Measurements from ENCODE around the gene GNG2. TPM values are rescaled to one million over a fixed set of nuclear protein-coding genes. Genes with fewer than 3 reads are reported as not detected.

The GNG2 gene
- total RNA-seq, 1 experiment from 2014 or later = 18.9 TPM

GRCh38 chr14:52003324-52003723 lies 142.9 kb downstream of the GNG2 start:
- POLR2A ChIA-PET (ENCODE audit: low non-redundant PET) = no interaction called here
- Histone ChIP-seq H3K36me3 (ENCODE audit: insufficient read depth, low read length, poor library complexity, severe bottlenecking) (peaks cover 83% of the 10 kb centered on the region), H3K9me3 (ENCODE audit: low read depth, low read length, poor library complexity, severe bottlenecking) (no peaks in the 10 kb centered on the region), H3K4me1 (ENCODE audit: insufficient read depth, low read length, poor library complexity, severe bottlenecking) (peaks cover 5% of the 10 kb centered on the region), H3K4me3 (ENCODE audit: low read depth, low read length, poor library complexity, severe bottlenecking) (no peak overlapping the region), H3K27me3 (replicated peaks; ENCODE audit: insufficient read depth, low read depth, low read length, poor library complexity) (no peaks in the 10 kb centered on the region), H3K27ac (ENCODE audit: low read depth, low read length, poor library complexity, severe bottlenecking) (no peak overlapping the region)
- no peak for DNase-seq (ENCODE audit: low spot score)
- no TSS peak for BruUV-seq (replicated peaks)
- CTCF ChIA-PET = no interaction called here
- TF ChIP-seq EZH2 (IDR thresholded peaks at IDR 0.05; ENCODE audit: borderline replicate concordance, low read depth, low read length, poor library complexity, severe bottlenecking) (no peak), CTCF (conservative IDR thresholded peaks at IDR 0.05; ENCODE audit: low read depth, low read length) (no peak)
- intact Hi-C loops (cut with micrococcal nuclease; ENCODE audit: unreplicated experiment) = loop anchor here (5.0 to 10.0 kb wide), 2 partner anchors 69 to 471 kb away; no protein-coding TSS in a partner anchor

GRCh38 chr14:52005625-52006024 lies 145.2 kb downstream of the GNG2 start:
- H3K27me3 ChIP-seq (replicated peaks; ENCODE audit: insufficient read depth, low read depth, low read length, poor library complexity) = no peaks in the 10 kb centered on the region

GRCh38 chr14:52006361-52006760 lies 145.9 kb downstream of the GNG2 start:
- Histone ChIP-seq H3K4me3 (ENCODE audit: low read depth, low read length, poor library complexity, severe bottlenecking) (no peak overlapping the region), H3K4me1 (ENCODE audit: insufficient read depth, low read length, poor library complexity, severe bottlenecking) (no peaks in the 10 kb centered on the region), H3K27ac (ENCODE audit: low read depth, low read length, poor library complexity, severe bottlenecking) (no peak overlapping the region), H3K9me3 (ENCODE audit: low read depth, low read length, poor library complexity, severe bottlenecking) (no peaks in the 10 kb centered on the region), H3K27me3 (replicated peaks; ENCODE audit: insufficient read depth, low read depth, low read length, poor library complexity) (no peaks in the 10 kb centered on the region), H3K36me3 (ENCODE audit: insufficient read depth, low read length, poor library complexity, severe bottlenecking) (peaks cover 100% of the 10 kb centered on the region)
- no peak for TF ChIP-seq CTCF (conservative IDR thresholded peaks at IDR 0.05; ENCODE audit: low read depth, low read length)
- no peak for TF ChIP-seq EZH2 (IDR thresholded peaks at IDR 0.05; ENCODE audit: borderline replicate concordance, low read depth, low read length, poor library complexity, severe bottlenecking)
- CTCF ChIA-PET = no interaction called here
- no TSS peak for BruUV-seq (replicated peaks)
- intact Hi-C loops (cut with micrococcal nuclease; ENCODE audit: unreplicated experiment) = loop anchor here (10.0 kb wide), 1 partner anchor 468 kb away; no protein-coding TSS in a partner anchor
- POLR2A ChIA-PET (ENCODE audit: low non-redundant PET) = no interaction called here
- DNase-seq (ENCODE audit: low spot score) = no peak

More at GRCh38 chr14:52005625-52006024, 145.2 kb downstream of the GNG2 start:
- Histone ChIP-seq H3K9me3 (ENCODE audit: low read depth, low read length, poor library complexity, severe bottlenecking) (no peaks in the 10 kb centered on the region), H3K36me3 (ENCODE audit: insufficient read depth, low read length, poor library complexity, severe bottlenecking) (peaks cover 96% of the 10 kb centered on the region), H3K4me3 (ENCODE audit: low read depth, low read length, poor library complexity, severe bottlenecking) (no peak overlapping the region), H3K27ac (ENCODE audit: low read depth, low read length, poor library complexity, severe bottlenecking) (no peak overlapping the region), H3K4me1 (ENCODE audit: insufficient read depth, low read length, poor library complexity, severe bottlenecking) (no peaks in the 10 kb centered on the region)
- BruUV-seq (replicated peaks) = no TSS peak
- DNase-seq (ENCODE audit: low spot score) = no peak
- intact Hi-C loops (cut with micrococcal nuclease; ENCODE audit: unreplicated experiment) = loop anchor here (10.0 kb wide), 1 partner anchor 469 kb away; no protein-coding TSS in a partner anchor
- CTCF ChIA-PET = no interaction called here
- TF ChIP-seq CTCF (conservative IDR thresholded peaks at IDR 0.05; ENCODE audit: low read depth, low read length) = no peak
- TF ChIP-seq EZH2 (IDR thresholded peaks at IDR 0.05; ENCODE audit: borderline replicate concordance, low read depth, low read length, poor library complexity, severe bottlenecking) = no peak
- POLR2A ChIA-PET (ENCODE audit: low non-redundant PET) = no interaction called here
